Vagina (tissue), 2 donors: Measurements from ENCODE around the gene ZSWIM7. TPM values are rescaled to one million over a fixed set of nuclear protein-coding genes. Genes with fewer than 3 reads are reported as not detected.

Experiments used
- DNase-seq, 2 donors: peaks; one replicate each; pipeline ENCODE4 v3.0.0-alpha.2; 2017; ENCODE audit errors: extremely low spot score in 2 of 2
- H3K27ac ChIP-seq: fragments of 200-600 bp; sonication (generic); one replicate; pipeline ENCODE4 v1.5.1; 2019
- H3K27me3 ChIP-seq: fragments of 200-600 bp; sonication (generic); one replicate; pipeline ENCODE4 v1.5.1; 2019
- H3K36me3 ChIP-seq, 2 donors: fragments of 200-600 bp; sonication (generic); one replicate each; pipeline ENCODE4 v1.5.1; 2017 to 2019
- H3K4me1 ChIP-seq: fragments of 200-600 bp; sonication (generic); one replicate; pipeline ENCODE4 v1.5.1; 2019
- H3K4me3 ChIP-seq, 2 donors: fragments of 200-600 bp; sonication (generic); 1 replicate in 1 of 2; 2 replicates in 1 of 2; pipeline ENCODE4 v1.5.1; 2016 to 2019
- H3K9me3 ChIP-seq: fragments of 200-600 bp; sonication (generic); one replicate; pipeline ENCODE4 v1.5.1; 2019
- POLR2A ChIP-seq, 2 donors: fragments of 450-650 bp; IDR thresholded peaks; one replicate each; pipeline ENCODE4 v1.6.1; 2017; ENCODE audit warnings: antibody characterized with exemption in 2 of 2, mild to moderate bottlenecking in 2 of 2, moderate library complexity in 2 of 2
- POLR2AphosphoS5 ChIP-seq, 2 donors: sonication (generic); formaldehyde crosslinking; IDR thresholded peaks; one replicate each; pipeline ENCODE4 v1.9.0; 2017; ENCODE audit warnings: antibody characterized with exemption in 2 of 2, mild to moderate bottlenecking in 2 of 2, low read depth in 1 of 2; ENCODE audit not compliant: insufficient read depth in 1 of 2
- intact Hi-C: fragments of 100-400 bp; cut with DNase I; formaldehyde crosslinking; loops from one replicate; pipeline ENCODE4 v1.15.1; 2023
- total RNA-seq: library from RNA; depleted of rRNA; stranded (reverse); fragments of >200 nt; gene quantifications from one replicate; pipeline ENCODE4 v1.2.3, GENCODE V29; 2016
- TF ChIP-seq, protein P1 (sequence below), 3 experiments: fragments of 450-650 bp in 2 of 3; fragments of 200-600 bp in 1 of 3; sonication (generic) in 1 of 3; IDR thresholded peaks; one replicate each; pipeline ENCODE4 v1.5.1; 2017 to 2019; ENCODE audit warnings: antibody characterized with exemption in 3 of 3, mild to moderate bottlenecking in 2 of 3, moderate library complexity in 2 of 3

The ZSWIM7 gene
- total RNA-seq, 1 donor from 2014 or later, result 18.9 TPM

DNA sequence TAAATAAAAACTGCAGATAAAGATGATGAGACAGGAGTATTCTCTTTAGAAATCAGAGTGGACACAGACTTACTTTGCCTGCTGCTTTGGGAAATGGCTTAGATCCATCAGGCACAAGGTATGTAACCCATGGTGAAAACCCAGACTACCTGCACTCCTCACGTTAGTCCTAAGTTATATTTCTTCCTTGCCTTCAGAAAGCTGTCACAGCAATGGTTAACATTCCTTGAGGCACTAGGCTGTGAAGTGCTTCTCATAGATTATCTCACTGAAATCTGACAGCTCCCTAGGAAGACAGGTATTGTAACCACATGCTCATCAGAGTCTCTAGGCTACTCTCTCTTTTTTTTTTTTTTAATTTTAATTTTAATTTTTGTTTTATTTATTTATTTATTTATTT is 20.9 kb downstream of the ZSWIM7 start:
- intact Hi-C loops, result no loop called here

GRCh38 chr17:15977894-15978293 is 21.6 kb downstream of the ZSWIM7 start:
- no peak overlapping the region for H3K27ac ChIP-seq
- H3K27me3 ChIP-seq, result no peaks in the 10 kb centered on the region
- no peak for DNase-seq
- no peak overlapping the region for H3K4me3 ChIP-seq
- H3K9me3 ChIP-seq, result no peaks in the 10 kb centered on the region
- H3K36me3 ChIP-seq, result peaks cover 0 to 37% of the 10 kb centered on the region in 2 donors
- intact Hi-C loops, result no loop called here
- no peaks in the 10 kb centered on the region for H3K4me1 ChIP-seq
- TF ChIP-seq POLR2A (IDR thresholded peaks at IDR 0.05) (no peak), POLR2AphosphoS5 (IDR thresholded peaks at IDR 0.05; ENCODE audit: insufficient read depth in 1 of 2, low read depth in 1 of 2) (no peak)
- TF ChIP-seq, protein P1, sequence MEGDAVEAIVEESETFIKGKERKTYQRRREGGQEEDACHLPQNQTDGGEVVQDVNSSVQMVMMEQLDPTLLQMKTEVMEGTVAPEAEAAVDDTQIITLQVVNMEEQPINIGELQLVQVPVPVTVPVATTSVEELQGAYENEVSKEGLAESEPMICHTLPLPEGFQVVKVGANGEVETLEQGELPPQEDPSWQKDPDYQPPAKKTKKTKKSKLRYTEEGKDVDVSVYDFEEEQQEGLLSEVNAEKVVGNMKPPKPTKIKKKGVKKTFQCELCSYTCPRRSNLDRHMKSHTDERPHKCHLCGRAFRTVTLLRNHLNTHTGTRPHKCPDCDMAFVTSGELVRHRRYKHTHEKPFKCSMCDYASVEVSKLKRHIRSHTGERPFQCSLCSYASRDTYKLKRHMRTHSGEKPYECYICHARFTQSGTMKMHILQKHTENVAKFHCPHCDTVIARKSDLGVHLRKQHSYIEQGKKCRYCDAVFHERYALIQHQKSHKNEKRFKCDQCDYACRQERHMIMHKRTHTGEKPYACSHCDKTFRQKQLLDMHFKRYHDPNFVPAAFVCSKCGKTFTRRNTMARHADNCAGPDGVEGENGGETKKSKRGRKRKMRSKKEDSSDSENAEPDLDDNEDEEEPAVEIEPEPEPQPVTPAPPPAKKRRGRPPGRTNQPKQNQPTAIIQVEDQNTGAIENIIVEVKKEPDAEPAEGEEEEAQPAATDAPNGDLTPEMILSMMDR (IDR thresholded peaks at IDR 0.05), result no peak

More for the DNA sequence above, 20.9 kb downstream of the ZSWIM7 start:
- Histone ChIP-seq H3K36me3 (peaks cover 0 to 37% of the 10 kb centered on the region in 2 donors), H3K27me3 (no peaks in the 10 kb centered on the region), H3K4me1 (no peaks in the 10 kb centered on the region), H3K27ac (no peak overlapping the region), H3K9me3 (no peaks in the 10 kb centered on the region), H3K4me3 (no peak overlapping the region)
- TF ChIP-seq POLR2AphosphoS5 (IDR thresholded peaks at IDR 0.05; ENCODE audit: insufficient read depth in 1 of 2, low read depth in 1 of 2) (no peak), POLR2A (IDR thresholded peaks at IDR 0.05) (no peak)
- TF ChIP-seq, protein P1 (IDR thresholded peaks at IDR 0.05), result no peak
- DNase-seq, result no peak

- H3K36me3 ChIP-seq, result peaks cover 0 to 20% of the 10 kb centered on the region in 2 donors
- TF ChIP-seq POLR2AphosphoS5 (IDR thresholded peaks at IDR 0.05; ENCODE audit: insufficient read depth in 1 of 2, low read depth in 1 of 2), result no peak
- TF ChIP-seq, protein P1 (IDR thresholded peaks at IDR 0.05), result no peak
- no peak for TF ChIP-seq POLR2A (IDR thresholded peaks at IDR 0.05)
- no peak overlapping the region for H3K4me3 ChIP-seq
- H3K27ac ChIP-seq, result no peak overlapping the region
- no peak for DNase-seq
- no peaks in the 10 kb centered on the region for H3K27me3 ChIP-seq
- H3K9me3 ChIP-seq, result no peaks in the 10 kb centered on the region
- H3K4me1 ChIP-seq, result no peaks in the 10 kb centered on the region
- intact Hi-C loops, result no loop called here
These were observed 25.7 kb downstream of the ZSWIM7 start for GRCh38 chr17:15973834-15974233.

GRCh38 chr17:15973016-15973415 is 26.5 kb downstream of the ZSWIM7 start:
- TF ChIP-seq POLR2A (IDR thresholded peaks at IDR 0.05) (no peak), POLR2AphosphoS5 (IDR thresholded peaks at IDR 0.05; ENCODE audit: insufficient read depth in 1 of 2, low read depth in 1 of 2) (no peak)
- TF ChIP-seq, protein P1 (IDR thresholded peaks at IDR 0.05), result no peak
- Histone ChIP-seq H3K4me1 (no peaks in the 10 kb centered on the region), H3K27ac (no peak overlapping the region), H3K36me3 (peaks cover 0 to 18% of the 10 kb centered on the region in 2 donors), H3K4me3 (no peak overlapping the region), H3K9me3 (no peaks in the 10 kb centered on the region), H3K27me3 (no peaks in the 10 kb centered on the region)
- intact Hi-C loops, result no loop called here
- DNase-seq, result no peak

GRCh38 chr17:15972497-15972951 is 27.0 kb downstream of the ZSWIM7 start:
- Histone ChIP-seq H3K36me3 (peaks cover 0 to 13% of the 10 kb centered on the region in 2 donors), H3K4me1 (no peaks in the 10 kb centered on the region)
- intact Hi-C loops, result no loop called here

More at GRCh38 chr17:15972497-15972951, 27.0 kb downstream of the ZSWIM7 start:
- H3K27me3 ChIP-seq, result no peaks in the 10 kb centered on the region
- DNase-seq, result no peak
- no peak overlapping the region for H3K4me3 ChIP-seq
- TF ChIP-seq POLR2AphosphoS5 (IDR thresholded peaks at IDR 0.05; ENCODE audit: insufficient read depth in 1 of 2, low read depth in 1 of 2), result no peak
- H3K27ac ChIP-seq, result no peak overlapping the region
- no peaks in the 10 kb centered on the region for H3K9me3 ChIP-seq
